GM12892 (cell line): ENCODE data around the gene ABCB11.

Source experiments
- POLR2A ChIP-seq: IDR thresholded peaks from 2 replicates; pipeline ENCODE4 v1.6.1; 2011; ENCODE audit warnings: low read depth, low read length, control low read depth
- POLR2AphosphoS5 ChIP-seq: IDR thresholded peaks from 2 replicates; pipeline ENCODE4 v1.6.1; 2011; ENCODE audit warnings: low read depth, low read length, control low read depth

GRCh38 chr2:169038338-169038757 is 7.2 kb upstream of the ABCB11 start:
- TF ChIP-seq POLR2A (no peak), POLR2AphosphoS5 (no peak)
